Endothelial cell (in vitro differentiated cells): Measurements from ENCODE around the gene BRAT1. TPM values are rescaled to one million over a fixed set of nuclear protein-coding genes. Genes with fewer than 3 reads are reported as not detected.

Source experiments
- DNase-seq: peaks from one replicate; pipeline ENCODE4 v3.0.0; 2021; ENCODE audit warnings: low spot score
- H3K27ac Mint-ChIP-seq: one replicate; pipeline ENCODE4 v1.8.0; 2021; ENCODE audit warnings: mixed read lengths, inconsistent platforms; ENCODE audit not compliant: unreplicated experiment
- H3K27me3 Mint-ChIP-seq: one replicate; pipeline ENCODE4 v1.8.0; 2021; ENCODE audit warnings: mild to moderate bottlenecking, moderate library complexity, mixed read lengths, inconsistent platforms; ENCODE audit not compliant: unreplicated experiment
- H3K36me3 Mint-ChIP-seq: one replicate; pipeline ENCODE4 v1.8.0; 2021; ENCODE audit warnings: mild to moderate bottlenecking, low read depth, mixed read lengths, inconsistent platforms; ENCODE audit not compliant: unreplicated experiment
- H3K4me1 Mint-ChIP-seq: one replicate; pipeline ENCODE4 v1.8.0; 2021; ENCODE audit warnings: mild to moderate bottlenecking, mixed read lengths, inconsistent platforms; ENCODE audit not compliant: unreplicated experiment
- H3K4me3 Mint-ChIP-seq: one replicate; pipeline ENCODE4 v1.8.0; 2021; ENCODE audit warnings: mild to moderate bottlenecking, mixed read lengths, inconsistent platforms; ENCODE audit not compliant: unreplicated experiment
- H3K9me3 Mint-ChIP-seq: one replicate; pipeline ENCODE4 v1.8.0; 2021; ENCODE audit warnings: mixed read lengths, inconsistent platforms; ENCODE audit not compliant: unreplicated experiment
- total RNA-seq: library from RNA; stranded (reverse); fragmentation: NEBNext Ultra II Directional; extraction: Animal tissue kit (Norgen Biotek cat#: 25700); gene quantifications from one replicate; pipeline ENCODE4 v1.2.1, GENCODE V29; 2021; ENCODE audit not compliant: unreplicated experiment
- TF ChIP-seq, protein P1 (sequence below): fragments of 200-600 bp; sonication (generic); IDR thresholded peaks from one replicate; pipeline ENCODE4 v1.5.0; 2021; ENCODE audit warnings: antibody characterized with exemption; ENCODE audit not compliant: unreplicated experiment

The BRAT1 gene
- total RNA-seq, 1 donor from 2014 or later, result 34.0 TPM

DNA sequence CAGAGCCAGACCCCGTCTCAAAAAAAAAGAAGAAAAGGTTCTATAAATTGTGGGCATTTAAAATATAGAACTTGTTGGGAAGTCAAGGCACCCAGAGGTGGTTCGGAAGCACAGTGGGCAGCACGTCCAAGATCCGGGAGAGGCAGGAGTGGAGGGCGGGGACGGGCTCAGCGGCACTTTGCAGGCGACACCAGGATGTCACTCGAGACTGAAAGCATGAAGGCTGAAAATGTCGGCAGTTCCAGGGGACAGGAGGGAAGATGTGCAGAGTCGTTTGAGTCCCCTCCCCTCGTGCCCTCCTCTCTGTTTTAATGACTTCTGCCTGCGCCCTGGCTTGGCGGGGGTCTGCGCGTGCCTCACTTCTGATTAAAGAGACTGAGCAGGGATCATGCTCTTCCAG, 34.0 kb upstream of the BRAT1 start:
- Mint-ChIP-seq H3K4me1 (peaks cover 6% of the 10 kb centered on the region), H3K9me3 (no peaks in the 10 kb centered on the region), H3K27ac (no peak overlapping the region), H3K4me3 (no peak overlapping the region), H3K36me3 (peaks cover 8% of the 10 kb centered on the region), H3K27me3 (peaks cover 7% of the 10 kb centered on the region)
- TF ChIP-seq, protein P1, sequence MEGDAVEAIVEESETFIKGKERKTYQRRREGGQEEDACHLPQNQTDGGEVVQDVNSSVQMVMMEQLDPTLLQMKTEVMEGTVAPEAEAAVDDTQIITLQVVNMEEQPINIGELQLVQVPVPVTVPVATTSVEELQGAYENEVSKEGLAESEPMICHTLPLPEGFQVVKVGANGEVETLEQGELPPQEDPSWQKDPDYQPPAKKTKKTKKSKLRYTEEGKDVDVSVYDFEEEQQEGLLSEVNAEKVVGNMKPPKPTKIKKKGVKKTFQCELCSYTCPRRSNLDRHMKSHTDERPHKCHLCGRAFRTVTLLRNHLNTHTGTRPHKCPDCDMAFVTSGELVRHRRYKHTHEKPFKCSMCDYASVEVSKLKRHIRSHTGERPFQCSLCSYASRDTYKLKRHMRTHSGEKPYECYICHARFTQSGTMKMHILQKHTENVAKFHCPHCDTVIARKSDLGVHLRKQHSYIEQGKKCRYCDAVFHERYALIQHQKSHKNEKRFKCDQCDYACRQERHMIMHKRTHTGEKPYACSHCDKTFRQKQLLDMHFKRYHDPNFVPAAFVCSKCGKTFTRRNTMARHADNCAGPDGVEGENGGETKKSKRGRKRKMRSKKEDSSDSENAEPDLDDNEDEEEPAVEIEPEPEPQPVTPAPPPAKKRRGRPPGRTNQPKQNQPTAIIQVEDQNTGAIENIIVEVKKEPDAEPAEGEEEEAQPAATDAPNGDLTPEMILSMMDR, result no peak
- DNase-seq, result no peak

GRCh38 chr7:2587778-2588177, 32.5 kb upstream of the BRAT1 start:
- Mint-ChIP-seq H3K4me1 (peaks cover 6% of the 10 kb centered on the region), H3K27ac (no peak overlapping the region), H3K27me3 (peaks cover 7% of the 10 kb centered on the region), H3K4me3 (no peak overlapping the region), H3K36me3 (peaks cover 9% of the 10 kb centered on the region), H3K9me3 (no peaks in the 10 kb centered on the region)
- TF ChIP-seq, protein P1, result no peak
- no peak for DNase-seq

DNA sequence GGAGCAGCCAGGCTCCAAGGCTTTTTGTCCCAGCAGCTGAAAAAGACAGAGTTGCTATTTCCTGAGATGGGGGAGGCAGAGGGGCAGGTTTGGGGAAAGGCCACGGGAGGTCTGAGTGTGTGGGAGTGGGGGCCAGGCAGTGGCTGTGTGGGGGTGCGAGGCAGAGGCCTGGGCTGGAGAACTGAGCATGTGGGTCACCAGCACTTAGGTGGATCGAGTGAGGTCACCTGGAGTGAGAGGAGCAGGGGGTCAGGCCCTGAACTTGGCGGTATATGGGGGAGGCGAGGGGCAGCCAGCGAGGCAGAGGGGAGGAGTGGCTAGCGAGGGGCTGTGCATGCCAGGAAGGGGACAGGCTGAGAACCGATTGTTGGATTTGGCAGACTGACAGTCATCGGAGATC, 31.8 kb upstream of the BRAT1 start:
- peaks cover 7% of the 10 kb centered on the region for H3K36me3 Mint-ChIP-seq
- no peaks in the 10 kb centered on the region for H3K9me3 Mint-ChIP-seq
- peaks cover 7% of the 10 kb centered on the region for H3K27me3 Mint-ChIP-seq
- DNase-seq, result no peak
- TF ChIP-seq, protein P1, result no peak
- H3K4me1 Mint-ChIP-seq, result peaks cover 6% of the 10 kb centered on the region
- no peak overlapping the region for H3K4me3 Mint-ChIP-seq
- H3K27ac Mint-ChIP-seq, result no peak overlapping the region

- no peaks in the 10 kb centered on the region for H3K9me3 Mint-ChIP-seq
- peaks cover 5% of the 10 kb centered on the region for H3K36me3 Mint-ChIP-seq
- no peak for DNase-seq
- H3K27ac Mint-ChIP-seq, result no peak overlapping the region
- H3K27me3 Mint-ChIP-seq, result peaks cover 7% of the 10 kb centered on the region
- no peak overlapping the region for H3K4me3 Mint-ChIP-seq
- peaks cover 6% of the 10 kb centered on the region for H3K4me1 Mint-ChIP-seq
- TF ChIP-seq, protein P1, result no peak
Observed at GRCh38 chr7:2586326-2587020, 31.1 kb upstream of the BRAT1 start.

- TF ChIP-seq, protein P1, result no peak
- H3K9me3 Mint-ChIP-seq, result no peaks in the 10 kb centered on the region
- DNase-seq, result no peak
- H3K27ac Mint-ChIP-seq, result no peak overlapping the region
- H3K4me1 Mint-ChIP-seq, result peaks cover 6% of the 10 kb centered on the region
- no peak overlapping the region for H3K4me3 Mint-ChIP-seq
- H3K27me3 Mint-ChIP-seq, result peaks cover 7% of the 10 kb centered on the region
- H3K36me3 Mint-ChIP-seq, result peaks cover 5% of the 10 kb centered on the region
Observed at GRCh38 chr7:2585446-2585845, 30.1 kb upstream of the BRAT1 start.
